Measurements from ENCODE around the gene ZBTB6. TPM values are rescaled to one million over a fixed set of nuclear protein-coding genes. Genes with fewer than 3 reads are reported as not detected.

Gene ZBTB6
- total and polyA plus RNA-seq, 2 of the 13 experiments (the other 11 are each of a cell fraction or from before 2014, with no cell fraction given), result 3.7 to 7.1 TPM

GRCh38 chr9:122931226-122932121 is 18.4 kb upstream of the ZBTB6 start, which contains the start of gene ZBTB26 (continued):
- TF ChIP-seq, protein P1, sequence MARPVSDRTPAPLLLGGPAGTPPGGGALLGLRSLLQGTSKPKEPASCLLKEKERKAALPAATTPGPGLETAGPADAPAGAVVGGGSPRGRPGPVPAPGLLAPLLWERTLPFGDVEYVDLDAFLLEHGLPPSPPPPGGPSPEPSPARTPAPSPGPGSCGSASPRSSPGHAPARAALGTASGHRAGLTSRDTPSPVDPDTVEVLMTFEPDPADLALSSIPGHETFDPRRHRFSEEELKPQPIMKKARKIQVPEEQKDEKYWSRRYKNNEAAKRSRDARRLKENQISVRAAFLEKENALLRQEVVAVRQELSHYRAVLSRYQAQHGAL (CRISPR knock-in tag; IDR thresholded peaks at IDR 0.05; ENCODE audit: not compliant biosample characterization), result peak; percentile 69
- TF ChIP-seq U2AF1 (optimal IDR thresholded peaks at IDR 0.05; ENCODE audit: low read depth, low read length) (peak; percentile 47), ZC3H4 (CRISPR knock-in tag; IDR thresholded peaks at IDR 0.05; ENCODE audit: borderline replicate concordance) (no peak), ZNF552 (CRISPR knock-in tag; IDR thresholded peaks at IDR 0.05; ENCODE audit: borderline replicate concordance) (0 out of 2 replicates have a peak, but pooled peaks have one; percentile 25), KDM5B (CRISPR knock-in tag; IDR thresholded peaks at IDR 0.05; ENCODE audit: borderline replicate concordance) (peak; percentile 67; the same call in 1 of the 2 replicates), ZNF138 (CRISPR knock-in tag; IDR thresholded peaks at IDR 0.05; ENCODE audit: low read depth) (peak; percentile 20; the same call in 1 of the 2 replicates), YY1 (IDR thresholded peaks at IDR 0.05; ENCODE audit: insufficient read depth, insufficient replicate concordance, low read depth, low read length) (peak; percentile 70), ZNF136 (CRISPR knock-in tag; IDR thresholded peaks at IDR 0.05; ENCODE audit: low read depth) (no peak), TAF15 (IDR thresholded peaks at IDR 0.05; ENCODE audit: low read depth, low read length, poor library complexity, severe bottlenecking) (no peak), KDM2A (CRISPR knock-in tag; IDR thresholded peaks at IDR 0.05; ENCODE audit: borderline replicate concordance, low read depth) (peak; percentile 53; the same call in 1 of the 2 replicates), ATRX (CRISPR knock-in tag; IDR thresholded peaks at IDR 0.05; ENCODE audit: borderline replicate concordance) (no peak), HOXD1 (CRISPR knock-in tag; IDR thresholded peaks at IDR 0.05) (no peak), MEF2D (CRISPR knock-in tag; IDR thresholded peaks at IDR 0.05) (peak; percentile 42; the same call in 1 of the 2 replicates), PREB (CRISPR knock-in tag; IDR thresholded peaks at IDR 0.05) (0 out of 2 replicates have a peak, but pooled peaks have one; percentile 18), ATF1 (CRISPR knock-in tag; IDR thresholded peaks at IDR 0.05) (peak; percentile 44; the same call in 1 of the 2 replicates), CBX5 (CRISPR knock-in tag; IDR thresholded peaks at IDR 0.05; ENCODE audit: borderline replicate concordance) (peak; percentile 11; the same call in 1 of the 2 replicates), HNRNPL (IDR thresholded peaks at IDR 0.05; ENCODE audit: low read depth, low read length) (peak; percentile 97), MED1 (CRISPR knock-in tag; IDR thresholded peaks at IDR 0.05) (peak; percentile 60; the same call in 1 of the 2 replicates), ZNF879 (CRISPR knock-in tag; IDR thresholded peaks at IDR 0.05) (no peak)
- TF ChIP-seq, protein P2, sequence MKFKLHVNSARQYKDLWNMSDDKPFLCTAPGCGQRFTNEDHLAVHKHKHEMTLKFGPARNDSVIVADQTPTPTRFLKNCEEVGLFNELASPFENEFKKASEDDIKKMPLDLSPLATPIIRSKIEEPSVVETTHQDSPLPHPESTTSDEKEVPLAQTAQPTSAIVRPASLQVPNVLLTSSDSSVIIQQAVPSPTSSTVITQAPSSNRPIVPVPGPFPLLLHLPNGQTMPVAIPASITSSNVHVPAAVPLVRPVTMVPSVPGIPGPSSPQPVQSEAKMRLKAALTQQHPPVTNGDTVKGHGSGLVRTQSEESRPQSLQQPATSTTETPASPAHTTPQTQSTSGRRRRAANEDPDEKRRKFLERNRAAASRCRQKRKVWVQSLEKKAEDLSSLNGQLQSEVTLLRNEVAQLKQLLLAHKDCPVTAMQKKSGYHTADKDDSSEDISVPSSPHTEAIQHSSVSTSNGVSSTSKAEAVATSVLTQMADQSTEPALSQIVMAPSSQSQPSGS (CRISPR knock-in tag; IDR thresholded peaks at IDR 0.05), result peak; percentile 40; the same call in 1 of the 2 replicates
- TF ChIP-seq, protein P3, sequence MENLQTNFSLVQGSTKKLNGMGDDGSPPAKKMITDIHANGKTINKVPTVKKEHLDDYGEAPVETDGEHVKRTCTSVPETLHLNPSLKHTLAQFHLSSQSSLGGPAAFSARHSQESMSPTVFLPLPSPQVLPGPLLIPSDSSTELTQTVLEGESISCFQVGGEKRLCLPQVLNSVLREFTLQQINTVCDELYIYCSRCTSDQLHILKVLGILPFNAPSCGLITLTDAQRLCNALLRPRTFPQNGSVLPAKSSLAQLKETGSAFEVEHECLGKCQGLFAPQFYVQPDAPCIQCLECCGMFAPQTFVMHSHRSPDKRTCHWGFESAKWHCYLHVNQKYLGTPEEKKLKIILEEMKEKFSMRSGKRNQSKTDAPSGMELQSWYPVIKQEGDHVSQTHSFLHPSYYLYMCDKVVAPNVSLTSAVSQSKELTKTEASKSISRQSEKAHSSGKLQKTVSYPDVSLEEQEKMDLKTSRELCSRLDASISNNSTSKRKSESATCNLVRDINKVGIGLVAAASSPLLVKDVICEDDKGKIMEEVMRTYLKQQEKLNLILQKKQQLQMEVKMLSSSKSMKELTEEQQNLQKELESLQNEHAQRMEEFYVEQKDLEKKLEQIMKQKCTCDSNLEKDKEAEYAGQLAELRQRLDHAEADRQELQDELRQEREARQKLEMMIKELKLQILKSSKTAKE (CRISPR knock-in tag; IDR thresholded peaks at IDR 0.05; ENCODE audit: borderline replicate concordance), result no peak

Measured in HepG2 (cell line).